ENCODE measurements around the gene PRKCA. TPM values are rescaled to one million over a fixed set of nuclear protein-coding genes. Genes with fewer than 3 reads are reported as not detected.

The PRKCA gene
- total RNA-seq, 1 donor from 2014 or later = 2.2 TPM

- no peaks in the 10 kb centered on the region for H3K4me1 Mint-ChIP-seq
Measured at GRCh38 chr17:66523378-66524200, 221.2 kb downstream of the PRKCA start.

GRCh38 chr17:66524877-66525276 lies 222.5 kb downstream of the PRKCA start:
- no peak overlapping the region for H3K4me3 Mint-ChIP-seq
- H3K27ac Mint-ChIP-seq = no peak overlapping the region
- ChIA-PET CTCF (no interaction called here), POLR2A (no interaction called here)
- no peaks in the 10 kb centered on the region for H3K27me3 Mint-ChIP-seq
- H3K36me3 Mint-ChIP-seq (ENCODE audit: low read depth) = no peaks in the 10 kb centered on the region
- no peak for TF ChIP-seq CTCF (IDR thresholded peaks at IDR 0.05)
- no peak for ATAC-seq (ENCODE audit: low read depth)
- H3K9me3 Mint-ChIP-seq = peaks cover 2% of the 10 kb centered on the region
- intact Hi-C loops (cut with micrococcal nuclease) = no loop called here
- H3K4me1 Mint-ChIP-seq = no peaks in the 10 kb centered on the region
- DNase-seq = no peak

More at GRCh38 chr17:66523378-66524200, 221.2 kb downstream of the PRKCA start:
- Mint-ChIP-seq H3K27me3 (no peaks in the 10 kb centered on the region), H3K9me3 (peaks cover 2% of the 10 kb centered on the region), H3K27ac (no peak overlapping the region), H3K36me3 (ENCODE audit: low read depth) (no peaks in the 10 kb centered on the region), H3K4me3 (no peak overlapping the region)
- intact Hi-C loops (cut with micrococcal nuclease) = no loop called here
- DNase-seq (no peak), ATAC-seq (ENCODE audit: low read depth) (no peak)
- no peak for TF ChIP-seq CTCF (IDR thresholded peaks at IDR 0.05)
- POLR2A ChIA-PET = no interaction called here
- CTCF ChIA-PET = no interaction called here

- no peak for ATAC-seq (ENCODE audit: low read depth)
- intact Hi-C loops (cut with micrococcal nuclease) = no loop called here
- H3K4me1 Mint-ChIP-seq = no peaks in the 10 kb centered on the region
- no peak for DNase-seq
- no peak overlapping the region for H3K27ac Mint-ChIP-seq
- H3K4me3 Mint-ChIP-seq = no peak overlapping the region
- no peaks in the 10 kb centered on the region for H3K27me3 Mint-ChIP-seq
- no peaks in the 10 kb centered on the region for H3K36me3 Mint-ChIP-seq (ENCODE audit: low read depth)
- H3K9me3 Mint-ChIP-seq = peaks cover 2% of the 10 kb centered on the region
- no peak for TF ChIP-seq CTCF (IDR thresholded peaks at IDR 0.05)
- ChIA-PET CTCF (no interaction called here), POLR2A (no interaction called here)
Measured at GRCh38 chr17:66525338-66525737, 222.9 kb downstream of the PRKCA start.

GRCh38 chr17:66526827-66527226 lies 224.4 kb downstream of the PRKCA start:
- Mint-ChIP-seq H3K9me3 (peaks cover 2% of the 10 kb centered on the region), H3K36me3 (ENCODE audit: low read depth) (no peaks in the 10 kb centered on the region), H3K4me3 (no peak overlapping the region), H3K4me1 (no peaks in the 10 kb centered on the region), H3K27ac (no peak overlapping the region), H3K27me3 (no peaks in the 10 kb centered on the region)
- CTCF ChIA-PET = no interaction called here
- POLR2A ChIA-PET = no interaction called here
- ATAC-seq (ENCODE audit: low read depth) (no peak), DNase-seq (no peak)
- no peak for TF ChIP-seq CTCF (IDR thresholded peaks at IDR 0.05)
- intact Hi-C loops (cut with micrococcal nuclease) = no loop called here

GRCh38 chr17:66527335-66527734 lies 224.9 kb downstream of the PRKCA start:
- DNase-seq = no peak
- Mint-ChIP-seq H3K9me3 (peaks cover 2% of the 10 kb centered on the region), H3K27ac (no peak overlapping the region), H3K4me3 (no peak overlapping the region), H3K27me3 (no peaks in the 10 kb centered on the region), H3K36me3 (ENCODE audit: low read depth) (no peaks in the 10 kb centered on the region), H3K4me1 (no peaks in the 10 kb centered on the region)
- ChIA-PET CTCF (no interaction called here), POLR2A (no interaction called here)
- no peak for TF ChIP-seq CTCF (IDR thresholded peaks at IDR 0.05)
- intact Hi-C loops (cut with micrococcal nuclease) = no loop called here
- no peak for ATAC-seq (ENCODE audit: low read depth)
